Iris pigment epithelial cell (primary cell): ENCODE results near the gene DMRT1.

Source experiments
- DNase-seq: peaks from one replicate; pipeline ENCODE4 v3.0.0-alpha.2; 2011; ENCODE audit warnings: low read depth

Gene DMRT1

GRCh38 chr9:926976-927375, 85.5 kb downstream of the DMRT1 start:
- no peak for DNase-seq

- no peak for DNase-seq
Measured at GRCh38 chr9:928363-929042, 87.0 kb downstream of the DMRT1 start.

- no peak for DNase-seq
Measured at GRCh38 chr9:929719-930118, 88.2 kb downstream of the DMRT1 start.

DNA sequence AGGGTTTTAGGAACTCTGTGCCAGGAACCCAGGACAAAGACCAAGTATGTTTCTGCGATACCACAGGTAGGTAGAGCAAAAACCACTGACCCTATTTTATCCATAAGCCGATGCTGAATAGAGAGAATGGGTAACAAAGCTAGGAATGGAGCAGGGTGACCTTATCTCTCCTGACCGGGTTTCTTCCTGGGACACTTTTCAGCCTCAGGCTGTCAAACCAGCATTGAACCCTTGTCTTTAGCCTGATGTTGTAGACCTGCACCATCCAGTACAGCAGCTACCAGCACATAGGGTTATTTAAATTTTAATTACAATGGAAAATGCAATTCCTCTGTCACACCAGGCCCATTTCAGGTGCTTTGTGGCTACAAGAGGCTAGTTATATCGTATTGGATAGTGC, 91.9 kb downstream of the DMRT1 start:
- DNase-seq, result no peak

GRCh38 chr9:935348-935965, 94.0 kb downstream of the DMRT1 start:
- peak; percentile 31 for DNase-seq

DNA sequence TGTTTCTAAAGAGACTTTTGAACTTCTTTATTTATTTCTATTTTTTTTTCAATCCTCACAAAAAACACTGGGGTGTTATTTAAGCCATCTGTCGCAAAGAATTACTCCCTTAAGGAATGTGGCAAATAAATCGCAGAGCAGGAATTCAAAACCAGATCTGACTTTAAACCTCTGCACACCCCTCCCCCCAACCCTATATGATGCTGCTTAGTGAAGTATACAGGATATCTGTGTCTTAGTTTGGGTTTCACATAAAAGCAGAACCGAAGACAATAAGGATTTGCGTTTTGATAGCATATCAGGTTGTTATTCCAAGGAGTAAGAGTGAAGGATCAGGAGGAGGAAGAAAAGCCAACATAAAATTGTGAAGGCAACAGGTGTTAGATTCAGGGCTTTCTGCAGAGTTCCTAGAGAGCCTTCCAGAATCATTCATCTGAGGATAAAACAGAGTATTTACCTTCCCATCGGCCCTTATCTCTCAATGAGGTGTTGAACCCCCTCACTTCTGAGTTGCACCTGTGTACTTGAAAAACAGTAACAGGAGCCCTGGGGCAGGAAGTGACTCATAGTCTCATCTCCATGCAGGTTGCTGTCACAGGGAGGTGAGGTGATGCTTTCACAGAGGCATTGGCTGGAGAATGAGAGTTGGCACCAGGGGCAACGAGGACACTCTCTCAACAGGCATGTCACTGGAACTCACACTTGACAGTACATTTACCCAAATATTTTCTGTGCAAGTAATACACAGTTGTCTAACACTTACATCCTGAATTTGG, 101.5 kb downstream of the DMRT1 start:
- DNase-seq, result no peak

DNA sequence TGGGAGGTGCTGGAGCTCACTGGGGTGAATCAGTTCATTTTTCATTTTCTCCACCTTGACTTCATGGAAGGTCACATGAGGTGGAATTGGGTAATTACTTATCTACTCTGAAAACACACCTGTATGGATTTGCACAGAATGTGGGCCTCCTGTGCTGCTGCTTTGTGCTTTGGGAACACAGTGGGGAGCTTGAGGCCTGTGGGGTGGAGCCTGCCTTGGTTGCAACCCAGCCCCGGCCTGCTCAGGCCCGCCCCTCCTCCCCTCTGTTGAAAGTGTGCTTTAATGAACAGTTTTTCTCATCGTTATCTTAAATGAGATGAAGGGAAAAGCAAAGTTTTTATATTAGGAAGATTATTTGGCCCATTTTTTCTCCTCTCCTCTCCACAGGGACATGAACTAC, 106.5 kb downstream of the DMRT1 start:
- no peak for DNase-seq

DNA sequence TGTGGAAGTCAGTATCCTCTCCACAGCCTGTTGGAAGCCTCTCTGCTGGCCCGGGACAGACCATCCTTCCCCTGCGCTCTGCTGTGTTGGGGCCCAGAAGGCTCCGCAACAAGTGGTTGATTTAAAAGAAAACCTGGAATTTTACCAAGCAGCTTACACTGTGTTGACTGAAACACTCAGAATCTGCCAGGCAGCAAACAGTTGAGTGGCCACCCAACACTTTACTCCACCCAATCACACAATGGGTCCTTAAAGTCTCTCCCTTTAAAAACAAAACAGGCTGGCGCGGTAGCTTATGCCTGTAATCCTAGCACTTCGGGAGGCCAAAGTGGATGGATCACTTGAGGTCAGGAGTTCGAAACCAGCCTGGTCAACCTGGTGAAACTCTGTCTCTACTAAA, 107.0 kb downstream of the DMRT1 start:
- DNase-seq, result no peak

- no peak for DNase-seq
Measured at GRCh38 chr9:950139-950538, 108.6 kb downstream of the DMRT1 start.

GRCh38 chr9:952546-952945, 111.0 kb downstream of the DMRT1 start:
- no peak for DNase-seq

GRCh38 chr9:959105-959504, 117.6 kb downstream of the DMRT1 start:
- DNase-seq, result no peak

DNA sequence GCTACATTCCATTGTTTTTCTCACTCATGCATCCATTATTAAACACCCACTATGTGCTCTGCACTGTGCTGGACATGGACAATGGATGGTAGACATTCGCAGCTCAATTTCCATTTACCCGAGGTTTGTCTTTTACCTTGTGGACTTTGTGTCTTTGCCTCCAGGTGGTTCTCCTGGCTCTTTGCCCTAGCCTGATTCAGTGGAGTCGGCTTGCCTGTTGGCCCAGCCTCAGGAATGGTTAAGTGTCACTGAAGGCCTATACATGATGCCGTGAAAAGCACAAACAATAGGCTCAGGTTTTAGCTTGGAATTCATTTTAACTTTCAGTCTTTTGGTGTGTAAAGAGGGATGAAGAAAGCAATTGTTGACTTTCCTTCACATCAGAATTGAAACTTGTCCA, 118.4 kb downstream of the DMRT1 start:
- DNase-seq, result no peak

DNA sequence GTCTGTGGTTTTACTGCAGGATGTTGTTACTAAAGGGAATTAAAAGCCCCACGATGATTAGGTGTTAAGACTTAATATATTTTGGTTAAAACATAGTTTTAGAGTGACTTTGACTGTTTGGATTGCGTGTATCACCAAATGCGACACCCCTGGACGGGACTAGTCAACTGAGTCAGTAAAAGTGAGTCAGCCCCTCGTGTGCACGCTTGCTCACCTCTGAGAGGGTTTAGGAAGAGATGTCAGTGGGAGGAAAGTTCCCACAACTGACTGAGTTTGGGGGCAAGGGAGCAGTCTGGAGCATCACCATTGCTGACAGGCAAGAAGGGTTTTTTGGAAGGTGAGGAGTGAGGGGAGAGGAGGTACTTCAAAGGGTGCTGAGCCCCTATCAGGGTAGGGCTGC, 120.5 kb downstream of the DMRT1 start:
- no peak for DNase-seq

DNA sequence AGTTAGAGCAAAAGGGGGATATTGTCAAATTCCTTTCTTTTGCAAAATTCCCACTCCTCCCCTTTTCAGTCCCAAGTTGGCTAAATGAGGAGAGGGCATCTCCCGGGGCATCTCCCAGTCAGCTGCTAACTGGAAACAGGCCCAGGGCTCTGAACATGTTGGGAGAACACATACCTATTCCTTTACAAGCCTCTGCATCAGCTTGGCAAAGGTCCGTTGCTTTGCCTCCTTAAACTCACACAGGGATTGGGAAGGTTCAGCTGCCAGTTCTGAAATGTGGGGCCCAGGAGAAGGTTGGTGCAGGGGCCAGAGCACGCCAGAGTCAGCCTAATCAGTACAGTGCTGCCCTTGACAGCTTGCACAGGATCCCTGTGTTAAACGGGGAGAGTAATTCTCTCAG, 124.0 kb downstream of the DMRT1 start:
- DNase-seq, result no peak

DNA sequence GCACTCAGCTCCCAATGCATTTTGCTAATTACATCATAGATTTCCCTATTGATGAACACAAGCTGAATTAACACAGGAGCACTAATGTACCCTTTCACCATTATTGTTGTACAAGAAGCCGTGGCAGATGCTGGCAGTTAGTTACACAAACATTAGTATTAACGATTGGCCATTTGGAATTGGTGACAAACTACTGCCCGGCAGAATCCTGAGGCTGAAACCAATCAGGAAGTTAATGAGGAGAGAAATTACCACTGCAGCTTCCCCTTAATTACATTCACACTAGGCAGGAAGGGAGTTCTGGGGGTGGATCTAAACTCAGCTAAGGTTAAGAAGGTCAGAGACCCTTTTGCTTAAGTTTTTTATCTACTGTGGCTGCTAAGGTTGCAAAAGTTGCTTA, 125.4 kb downstream of the DMRT1 start:
- DNase-seq, result no peak

DNA sequence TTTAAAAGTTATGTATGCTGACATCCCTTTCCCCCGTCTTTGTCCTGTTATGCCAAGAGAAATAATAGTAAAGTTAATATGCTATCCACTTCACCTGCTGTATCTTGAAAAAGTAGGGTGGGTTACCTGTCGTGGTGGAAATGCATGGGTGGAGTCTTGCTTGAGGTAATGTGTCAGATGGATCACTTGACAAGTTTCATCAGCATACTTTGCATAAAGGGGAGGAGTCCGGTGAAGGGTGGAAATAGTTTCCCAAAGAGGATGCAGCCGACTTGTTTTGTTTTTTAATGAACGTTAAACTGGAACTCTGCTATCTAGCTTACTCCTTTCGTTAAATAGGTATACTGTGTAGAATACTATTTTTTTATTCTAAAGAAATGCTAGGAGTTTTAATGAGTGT, 125.9 kb downstream of the DMRT1 start:
- DNase-seq, result no peak

GRCh38 chr9:967903-968641, 126.6 kb downstream of the DMRT1 start:
- DNase-seq, result no peak

GRCh38 chr9:969310-970150, 128.0 kb downstream of the DMRT1 start:
- DNase-seq, result no peak

DNA sequence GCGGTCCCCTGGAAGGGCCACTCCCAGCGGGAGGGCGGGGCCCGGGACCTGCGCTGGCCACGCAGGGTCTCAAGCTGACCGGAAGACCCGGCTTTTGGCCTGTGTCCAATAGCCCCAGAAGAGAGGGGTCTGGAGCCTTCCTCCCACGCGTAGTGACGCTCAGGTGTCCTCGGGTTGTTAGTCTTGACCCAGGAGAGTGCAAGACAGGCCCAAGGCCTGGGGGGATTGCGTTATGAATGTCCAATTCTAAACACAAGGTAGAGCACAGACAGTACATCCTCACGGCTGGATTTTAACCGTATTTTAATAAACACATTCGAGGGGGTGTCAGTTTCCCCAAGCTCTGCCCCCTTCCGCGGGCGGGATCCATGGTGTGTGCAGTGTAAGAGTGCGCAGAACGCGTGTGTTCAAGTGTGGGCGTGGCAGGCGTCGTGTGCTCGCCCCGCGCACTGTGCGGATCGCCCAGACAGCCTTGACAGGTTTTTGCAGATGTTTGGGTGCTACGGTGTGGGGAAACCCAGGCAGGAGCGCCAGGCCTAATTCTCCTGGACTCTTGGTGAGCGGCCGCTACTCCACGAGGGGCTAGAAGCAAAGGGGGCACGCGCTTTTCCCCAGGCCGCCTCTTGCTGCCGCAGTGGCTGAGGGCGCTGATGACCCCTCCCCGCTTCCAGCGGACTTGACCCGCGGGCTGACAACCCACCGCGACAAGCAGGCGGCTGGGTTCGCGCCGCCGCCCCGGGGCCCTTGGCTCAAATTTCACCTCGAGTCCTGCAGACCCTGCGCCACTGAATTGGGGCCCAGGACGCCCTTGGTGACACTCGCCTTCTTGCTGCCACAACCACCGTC, 128.9 kb downstream of the DMRT1 start:
- no peak for DNase-seq

DNA sequence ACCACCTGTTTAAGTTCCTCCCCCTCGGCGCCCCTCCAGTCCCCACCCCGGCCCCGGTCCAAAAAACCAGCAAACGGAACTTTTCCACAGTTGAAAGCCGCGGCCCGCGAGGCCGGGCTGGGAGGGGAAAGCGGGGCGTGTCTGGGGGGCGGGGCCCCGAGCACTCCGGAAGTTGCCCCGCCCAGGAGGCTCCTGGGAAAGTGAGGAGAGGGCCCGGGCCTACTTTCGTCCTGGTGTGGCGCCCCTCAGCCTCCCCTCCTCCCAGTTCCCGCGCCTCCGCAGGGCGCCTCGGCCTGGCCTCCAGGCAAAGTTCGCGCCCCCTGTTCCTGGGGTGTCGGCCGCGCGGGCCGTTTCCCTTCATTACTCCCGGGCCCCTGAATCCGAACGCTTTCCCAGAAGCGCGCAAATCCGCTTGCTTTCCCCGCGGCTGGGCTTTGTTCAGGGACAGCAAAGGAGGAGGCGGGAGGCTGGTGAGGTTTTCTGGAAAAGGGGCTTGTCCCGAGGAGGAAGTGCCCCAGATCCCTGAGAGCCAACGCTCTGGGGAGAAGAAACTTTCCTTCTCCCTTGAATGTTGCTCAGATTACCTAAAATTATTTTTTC, 130.5 kb downstream of the DMRT1 start:
- no peak for DNase-seq
